HG02588 (cell line): ENCODE results near the gene TCF19.
A peak's percentile ranks its signal among the peaks of the same experiment; 100 is the strongest.

Experiments
- ATAC-seq: cut with Tn5 transposase; IDR thresholded peaks from one replicate; pipeline ENCODE4 v1.9.1; 2021; ENCODE audit warnings: mild to moderate bottlenecking, moderate library complexity; ENCODE audit not compliant: unreplicated experiment

Gene TCF19

DNA sequence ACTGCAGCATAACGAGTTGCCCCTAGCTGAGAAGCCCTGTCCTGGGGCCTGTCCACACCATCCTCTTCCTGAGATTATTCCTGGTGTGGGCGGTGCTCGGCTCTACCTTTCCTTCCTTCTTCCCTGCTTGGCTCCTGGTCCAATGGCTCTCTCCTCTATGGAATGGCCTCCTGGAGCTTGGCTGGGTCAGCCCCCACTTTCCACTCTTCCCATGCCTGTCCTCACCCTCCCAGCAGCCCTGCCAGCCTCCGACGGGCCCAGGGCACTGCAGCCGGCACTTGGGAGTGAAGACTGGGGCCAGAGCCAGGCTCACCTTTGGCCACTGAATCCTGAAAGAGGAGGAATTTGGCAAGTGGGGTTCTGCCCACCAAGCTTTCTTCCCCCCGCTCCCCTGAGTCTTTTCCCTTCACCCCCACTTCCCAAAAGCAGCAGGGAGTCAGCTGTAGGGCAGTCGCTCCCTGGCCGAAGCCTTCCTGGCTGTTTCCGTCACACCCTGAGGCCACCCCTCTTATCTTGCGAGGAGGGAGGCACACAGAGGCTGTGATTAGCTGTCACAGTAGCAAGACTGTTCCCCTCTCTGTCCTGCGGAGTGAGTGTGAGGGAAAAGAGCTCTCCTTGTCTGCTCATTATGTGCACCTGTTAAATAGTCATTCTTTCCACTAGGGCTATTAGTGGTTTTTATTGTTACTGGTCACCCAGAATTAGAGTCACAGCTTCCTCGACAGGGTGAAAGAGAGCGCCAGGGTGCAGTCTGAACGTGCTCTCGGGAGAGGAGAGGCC, 31.8 kb upstream of the TCF19 start:
- ATAC-seq = no peak

- ATAC-seq = no peak
Measured at GRCh38 chr6:31128093-31128676, 30.2 kb upstream of the TCF19 start.

DNA sequence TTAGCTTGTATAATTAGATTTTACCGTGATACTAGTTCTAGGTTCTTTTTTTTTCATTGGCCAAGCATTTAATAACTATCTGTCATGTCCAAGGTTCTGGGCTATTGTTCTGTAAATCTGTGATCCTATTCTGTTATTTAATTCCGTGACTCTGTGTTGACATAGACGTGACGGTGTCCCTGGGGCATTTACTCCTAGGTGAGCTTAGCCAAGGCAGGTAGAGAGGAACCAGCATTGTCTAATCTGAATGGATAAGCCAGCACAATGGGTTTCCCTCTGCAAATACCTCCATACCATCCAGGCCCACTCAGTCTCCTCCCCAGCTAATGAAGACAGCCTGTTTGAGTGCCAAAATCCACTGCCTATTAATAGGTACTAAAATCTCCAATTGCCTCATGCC, 29.3 kb upstream of the TCF19 start:
- ATAC-seq = no peak

GRCh38 chr6:31130751-31131150, 27.6 kb upstream of the TCF19 start:
- ATAC-seq = no peak

DNA sequence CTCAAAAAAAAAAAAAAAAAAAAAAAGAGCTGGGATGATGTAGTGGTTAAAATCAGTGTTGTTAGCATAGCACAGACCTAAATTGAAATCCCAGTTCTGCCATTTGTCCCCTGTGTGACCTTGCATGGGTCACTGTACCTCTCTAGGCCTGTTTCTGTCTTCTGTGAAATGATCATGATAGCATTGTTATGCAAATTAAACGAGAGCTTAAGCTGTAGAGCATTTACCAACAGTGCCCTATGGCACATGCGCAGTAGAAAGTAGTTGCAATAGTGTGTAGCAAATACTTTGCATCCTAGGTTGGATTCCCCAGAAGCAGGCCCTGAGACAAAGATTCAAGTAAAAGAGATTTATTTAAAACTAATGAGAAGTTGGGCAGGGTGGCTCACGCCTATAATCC, 26.8 kb upstream of the TCF19 start:
- ATAC-seq = no peak

DNA sequence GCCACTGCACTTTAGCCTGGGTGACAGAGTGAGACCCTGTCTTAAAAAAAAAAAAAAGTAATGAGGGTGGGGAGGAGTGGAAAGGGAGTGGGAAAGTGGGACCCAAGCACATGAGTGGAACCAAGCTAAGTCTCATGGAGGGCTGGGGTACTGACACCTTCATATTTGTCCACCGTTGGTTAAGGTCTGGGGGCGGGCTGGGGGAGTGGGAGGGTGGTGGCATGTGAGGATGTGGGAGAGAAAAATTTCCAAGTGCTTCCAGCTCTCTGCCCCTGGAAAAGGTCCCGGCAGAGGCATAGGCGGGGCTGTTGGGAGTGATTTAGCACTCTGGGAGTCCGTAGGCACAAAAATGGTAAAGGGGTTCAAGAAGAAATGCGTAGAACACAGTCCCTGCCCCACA, 25.6 kb upstream of the TCF19 start:
- no peak for ATAC-seq

DNA sequence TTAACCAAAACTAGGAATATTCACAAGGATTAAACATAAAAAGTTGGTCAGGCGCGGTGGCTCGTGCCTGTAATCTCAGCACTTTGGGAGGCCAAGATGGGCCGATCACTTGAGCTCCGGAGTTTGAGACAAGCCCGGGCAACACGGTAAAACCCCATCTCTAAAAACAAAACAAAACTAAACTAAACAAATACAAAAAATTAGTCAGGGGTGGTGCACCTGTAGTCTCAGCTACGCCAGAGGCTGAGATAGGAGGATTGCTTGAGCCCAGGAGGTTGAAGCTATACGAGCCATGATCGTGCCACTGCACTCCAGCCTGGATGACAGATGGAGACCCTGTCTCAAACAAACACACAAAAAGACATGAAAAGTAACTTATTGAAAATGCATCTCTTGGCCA, 22.7 kb upstream of the TCF19 start:
- ATAC-seq = no peak

DNA sequence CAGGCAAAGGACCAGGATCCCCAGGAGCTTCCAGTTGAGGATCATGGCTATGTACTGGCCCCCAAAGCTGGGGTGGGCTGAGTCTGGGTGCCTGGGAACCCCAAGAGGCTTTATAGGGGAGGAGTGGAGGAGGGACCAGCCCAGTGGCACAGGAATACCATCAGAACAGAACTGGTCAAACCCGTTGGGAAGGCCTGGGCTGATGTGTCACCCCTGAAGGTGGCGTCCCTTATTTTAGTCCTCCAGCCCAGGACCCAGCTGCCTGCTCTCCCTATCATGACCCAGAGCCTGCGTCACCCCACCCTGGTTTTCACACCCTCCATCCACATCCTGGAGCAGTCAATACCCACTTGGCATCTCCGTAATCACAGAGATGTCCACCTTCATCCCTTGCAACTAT, 19.4 kb upstream of the TCF19 start, which contains the start of gene PSORS1C2:
Gene PSORS1C2, minus strand, starts transcription at position 85 of the 400 bp plus-strand sequence. Its CDS starts 40 bp downstream, at position 45.
- no peak for ATAC-seq

DNA sequence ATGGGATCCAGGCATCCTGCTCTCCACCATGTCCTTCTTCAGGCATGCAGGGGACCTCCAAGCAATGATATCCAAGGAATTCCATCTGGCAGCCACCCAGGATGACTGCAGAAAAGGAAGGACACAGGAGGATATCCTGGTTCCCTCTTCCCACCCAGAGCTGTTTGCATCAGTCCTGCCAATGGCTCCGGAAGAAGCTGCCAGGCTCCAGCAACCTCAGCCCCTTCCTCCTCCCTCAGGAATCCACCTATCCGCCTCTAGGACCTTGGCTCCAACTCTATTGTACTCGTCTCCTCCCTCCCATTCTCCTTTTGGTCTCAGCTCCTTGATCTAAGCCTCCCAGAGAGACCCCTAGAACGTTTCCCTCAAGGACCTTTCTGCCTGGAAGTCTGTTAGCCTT, 18.8 kb upstream of the TCF19 start:
- ATAC-seq = no peak

DNA sequence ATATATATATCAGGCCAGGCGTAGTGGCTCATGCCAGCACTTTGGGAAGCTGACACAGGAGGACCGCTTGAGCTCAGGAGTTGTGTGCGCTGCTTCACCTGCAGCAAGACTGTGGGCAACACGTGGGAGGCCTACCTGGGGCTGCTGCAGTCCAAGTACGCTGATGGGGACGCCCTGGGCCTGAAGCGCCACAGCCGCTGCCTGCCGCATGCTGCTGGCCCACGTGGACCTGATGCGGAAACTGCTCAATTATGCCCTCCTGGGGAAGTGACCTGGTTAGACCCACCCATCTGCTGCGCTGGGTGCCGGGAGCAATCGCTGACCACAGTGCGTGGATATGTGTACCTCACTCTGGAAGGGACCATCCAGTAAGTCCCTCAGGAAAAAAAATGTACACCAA, 17.7 kb upstream of the TCF19 start:
- ATAC-seq = no peak

- ATAC-seq = no peak
Measured at GRCh38 chr6:31142361-31142761, 16.0 kb upstream of the TCF19 start.

- no peak for ATAC-seq
Measured at GRCh38 chr6:31143148-31143547, 15.2 kb upstream of the TCF19 start.

- ATAC-seq = no peak
Measured at GRCh38 chr6:31144296-31144969, 14.0 kb upstream of the TCF19 start.

- ATAC-seq = no peak
Measured at GRCh38 chr6:31144970-31145340, 13.4 kb upstream of the TCF19 start.

DNA sequence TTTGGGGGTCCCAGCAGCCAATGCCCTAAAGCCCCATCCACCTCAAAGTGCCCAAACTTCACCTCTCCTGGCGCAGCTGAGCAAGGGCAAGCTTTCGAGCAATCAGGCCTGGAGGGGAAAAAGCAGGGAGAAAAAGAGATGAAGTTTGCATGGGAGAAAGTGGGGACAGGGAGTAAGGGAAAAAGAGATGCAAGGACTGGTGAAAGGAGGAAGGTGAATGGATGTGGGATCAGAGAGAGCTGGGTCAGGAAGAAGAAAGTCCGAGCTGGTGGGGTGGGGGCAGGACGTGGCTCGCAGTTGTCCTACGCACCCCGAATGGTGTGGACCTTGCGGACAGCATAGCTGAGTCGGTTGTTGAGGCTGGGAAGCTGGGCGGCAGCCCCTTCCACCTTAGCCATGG, 13.0 kb upstream of the TCF19 start:
- no peak for ATAC-seq

DNA sequence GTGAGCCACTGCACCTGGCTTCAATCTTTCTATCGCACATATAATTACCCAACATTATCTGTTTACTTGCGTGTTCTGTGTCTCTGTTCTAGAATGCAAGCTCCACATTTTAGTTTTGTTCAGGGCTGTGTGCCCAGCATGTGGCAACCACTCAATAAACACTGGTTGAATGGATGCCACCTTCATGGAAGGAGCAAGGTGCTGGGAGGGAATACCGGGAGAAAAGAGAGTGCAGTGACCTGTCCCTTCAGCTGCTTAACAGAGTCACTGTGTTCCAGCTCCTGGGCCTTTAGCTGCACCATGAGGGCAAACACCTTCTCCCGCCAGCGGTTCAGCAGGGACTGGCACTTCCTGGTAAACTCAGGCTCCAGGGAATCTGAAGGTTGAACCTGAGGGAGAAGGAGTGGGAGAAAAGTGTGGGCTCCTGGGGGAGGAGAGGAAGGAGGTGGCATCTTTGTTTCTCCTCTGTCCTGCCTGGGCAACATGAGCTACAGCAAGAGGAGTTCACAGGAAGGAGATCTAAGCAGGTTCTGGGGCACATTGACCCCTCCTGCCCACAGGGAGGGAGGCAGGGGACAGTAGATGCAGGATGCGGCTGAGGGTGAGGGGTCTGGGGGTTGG, 8.5 kb upstream of the TCF19 start:
- ATAC-seq = no peak

DNA sequence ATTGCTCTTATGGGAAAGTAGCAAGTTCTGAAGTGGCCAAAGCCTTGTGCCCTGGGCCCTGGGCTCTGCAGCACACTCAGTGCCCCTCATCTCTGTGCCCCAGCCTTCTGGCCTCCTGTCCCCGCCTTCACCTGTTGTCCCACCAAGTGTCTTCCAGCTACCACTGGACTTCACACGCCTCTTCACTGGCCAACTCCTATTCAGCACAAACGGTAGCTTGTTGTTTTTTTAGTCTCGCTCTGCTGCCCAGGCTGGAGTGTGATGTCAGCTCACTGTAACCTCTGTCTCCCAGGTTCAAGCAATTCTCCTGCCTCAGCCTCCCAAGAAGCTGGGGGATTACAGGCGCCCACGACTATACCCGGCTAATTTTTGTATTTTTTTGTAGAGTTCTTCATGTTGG, 5.6 kb upstream of the TCF19 start:
- ATAC-seq = no peak

DNA sequence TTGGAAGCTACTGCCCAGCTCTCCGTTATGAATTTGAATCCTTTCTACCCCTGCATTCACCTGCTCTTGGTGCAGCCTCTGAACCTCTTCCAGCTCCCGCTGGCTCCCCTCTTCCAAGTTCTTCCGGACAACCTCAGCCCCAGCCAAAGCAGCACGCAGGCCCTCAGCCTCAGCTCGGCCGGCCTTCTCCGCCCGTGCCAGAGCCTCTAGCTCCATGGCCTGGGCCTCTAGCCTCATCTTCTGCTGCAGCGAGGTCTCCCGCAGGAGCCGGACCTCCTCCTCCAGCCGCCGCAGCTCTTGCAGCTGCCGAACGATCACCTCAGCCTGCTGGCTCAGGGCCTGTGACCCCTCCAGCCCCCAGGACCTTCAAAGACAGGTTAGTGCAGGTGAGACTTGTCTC, 4.0 kb upstream of the TCF19 start:
- ATAC-seq = no peak

GRCh38 chr6:31156641-31157040, 1.7 kb upstream of the TCF19 start:
- no peak for ATAC-seq

- ATAC-seq = peak; percentile 2
Measured at GRCh38 chr6:31157513-31158139, 763 bp upstream of the TCF19 start, which contains the start of gene CCHCR1. CCHCR1 (minus strand) TSS chr6:31157802; CDS start chr6:31157600, 202 bp downstream.
